HepG2 (cell line): ENCODE data around the gene TMC2. TPM values are rescaled to one million over a fixed set of nuclear protein-coding genes. Genes with fewer than 3 reads are reported as not detected.

ENCODE experiments used
- BRCA1 ChIP-seq: sonication (generic); formaldehyde crosslinking; IDR thresholded peaks from 2 replicates; pipeline ENCODE4 v1.4.0; 2020; ENCODE audit warnings: missing genetic modification reagents
- FIP1L1 ChIP-seq: fragments of 200-400 bp; formaldehyde crosslinking; IDR thresholded peaks from 2 replicates; pipeline ENCODE4 v1.6.1; 2018; ENCODE audit warnings: low read depth, mild to moderate bottlenecking, low read length, moderate library complexity, borderline replicate concordance; ENCODE audit not compliant: insufficient read depth
- GTF2F1 ChIP-seq: fragments of 150-350 bp; IDR thresholded peaks from 2 replicates; pipeline ENCODE4 v1.6.1; 2014; ENCODE audit warnings: low read length
- KDM2A ChIP-seq: sonication (generic); formaldehyde crosslinking; IDR thresholded peaks from 2 replicates; pipeline ENCODE4 v1.4.0; 2020; ENCODE audit warnings: low read depth, missing genetic modification reagents, borderline replicate concordance
- KLF11 ChIP-seq: IDR thresholded peaks from 2 replicates; pipeline ENCODE4 v1.6.1; 2016; ENCODE audit warnings: missing compliant biosample characterization
- MAFK ChIP-seq, 2 experiments: IDR thresholded peaks in 1 of 2; conservative IDR thresholded peaks in 1 of 2; 2 replicates each; pipeline ENCODE4 v1.6.1; 2011; ENCODE audit warnings: improper control_type of control experiment in 2 of 2, low read length in 2 of 2
- NFIC ChIP-seq: IDR thresholded peaks from 2 replicates; pipeline ENCODE4 v1.6.1; 2012; ENCODE audit warnings: mild to moderate bottlenecking, low read length, inconsistent platforms
- NR2C2 ChIP-seq: sonication (generic); formaldehyde crosslinking; IDR thresholded peaks from 2 replicates; pipeline ENCODE4 v1.4.0; 2020; ENCODE audit warnings: missing genetic modification reagents, mild to moderate bottlenecking, moderate library complexity, borderline replicate concordance
- NR2F6 ChIP-seq, 2 experiments: IDR thresholded peaks; 2 replicates each; pipeline ENCODE4 v1.6.1; 2016; ENCODE audit warnings: antibody characterized with exemption in 1 of 2, mild to moderate bottlenecking in 1 of 2
- ONECUT2 ChIP-seq: sonication (generic); formaldehyde crosslinking; IDR thresholded peaks from 2 replicates; pipeline ENCODE4 v1.4.0; 2020; ENCODE audit warnings: missing genetic modification reagents
- PPARG ChIP-seq: conservative IDR thresholded peaks from 2 replicates; pipeline ENCODE4 v1.6.1; 2016; ENCODE audit warnings: missing biosample characterization, missing genetic modification reagents
- RBFOX2 ChIP-seq: fragments of 200-400 bp; formaldehyde crosslinking; IDR thresholded peaks from 2 replicates; pipeline ENCODE4 v1.6.1; 2017; ENCODE audit warnings: low read depth, mild to moderate bottlenecking, low read length
- RXRB ChIP-seq: IDR thresholded peaks from 2 replicates; pipeline ENCODE4 v1.6.1; 2016; ENCODE audit warnings: borderline replicate concordance, missing genetic modification reagents, missing compliant biosample characterization
- ZBTB10 ChIP-seq: sonication (generic); formaldehyde crosslinking; IDR thresholded peaks from 2 replicates; pipeline ENCODE4 v1.4.0; 2020; ENCODE audit warnings: missing genetic modification reagents, borderline replicate concordance
- ZFP1 ChIP-seq: IDR thresholded peaks from 2 replicates; pipeline ENCODE4 v1.6.1; 2016
- ZNF232 ChIP-seq: sonication (generic); formaldehyde crosslinking; IDR thresholded peaks from 2 replicates; pipeline ENCODE4 v1.4.0; 2020; ENCODE audit warnings: missing genetic modification reagents, borderline replicate concordance
- ZNF362 ChIP-seq: sonication (generic); formaldehyde crosslinking; IDR thresholded peaks from 2 replicates; pipeline ENCODE4 v1.4.0; 2020; ENCODE audit warnings: missing genetic modification reagents, mild to moderate bottlenecking, borderline replicate concordance
- ZNF441 ChIP-seq: sonication (generic); formaldehyde crosslinking; IDR thresholded peaks from 2 replicates; pipeline ENCODE4 v1.7.0; 2021; ENCODE audit warnings: missing genetic modification reagents, borderline replicate concordance
- ZNF589 ChIP-seq: sonication (generic); formaldehyde crosslinking; conservative IDR thresholded peaks from 2 replicates; pipeline ENCODE4 v1.8.0; 2022; ENCODE audit warnings: mild to moderate bottlenecking, moderate library complexity, missing genetic modification reagents
- ZNF639 ChIP-seq: conservative IDR thresholded peaks from 2 replicates; pipeline ENCODE4 v1.6.1; 2018; ENCODE audit warnings: missing genetic modification reagents
- ZNF800 ChIP-seq: sonication (generic); formaldehyde crosslinking; IDR thresholded peaks from 2 replicates; pipeline ENCODE4 v1.4.0; 2020; ENCODE audit warnings: missing genetic modification reagents
- ZSCAN9 ChIP-seq: IDR thresholded peaks from 2 replicates; pipeline ENCODE4 v1.6.1; 2016; ENCODE audit warnings: borderline replicate concordance
- polyA plus RNA-seq, 8 experiments: library from polyadenylated mRNA; depleted of rRNA in 3 of 8; stranded (reverse) in 7 of 8; unstranded in 1 of 8; fragments of >200 nt; fragmentation: Illumina TruSeq in 4 of 8; extraction: Trizol in 4 of 8; gene quantifications; 2 replicates each; pipeline versions ENCODE4 v1.2.1 to v1.2.3, GENCODE V29; 2011 to 2016; ENCODE audit warnings: low read depth in 4 of 8, missing spikeins in 1 of 8, mixed read lengths in 1 of 8; ENCODE audit not compliant: insufficient read depth in 1 of 8
- total RNA-seq, 5 experiments: library from RNA; depleted of rRNA; stranded (reverse); fragments of >200 nt; fragmentation: Illumina TruSeq; extraction: Trizol; gene quantifications; 2 replicates each; pipeline ENCODE4 v1.2.3, GENCODE V29; 2016; ENCODE audit warnings: low read depth in 1 of 5

TMC2 gene
- total and polyA plus RNA-seq, 2 of the 13 experiments (the other 11 are each of a cell fraction or from before 2014, with no cell fraction given) = not detected

- TF ChIP-seq MAFK (conservative IDR thresholded peaks at IDR 0.05 in 1 of 2, IDR thresholded peaks at IDR 0.05 in 1 of 2; ENCODE audit: low read length in 2 of 2) (no peak), ZNF639 (peak; percentile 37; the same call in 1 of the 2 replicates), ZNF800 (CRISPR knock-in tag) (peak; percentile 97), NR2F6 (IDR thresholded peaks at IDR 0.05) (no peak), NR2F6 (CRISPR knock-in tag; IDR thresholded peaks at IDR 0.05) (peak; percentile 10; the same call in 1 of the 2 replicates), ZBTB10 (CRISPR knock-in tag) (peak; percentile 82; the same call in 1 of the 2 replicates), ONECUT2 (CRISPR knock-in tag) (no peak), BRCA1 (CRISPR knock-in tag) (peak; percentile 67; the same call in 1 of the 2 replicates), ZNF362 (no peak), FIP1L1 (no peak), RBFOX2 (peak; percentile 100), KDM2A (CRISPR knock-in tag) (peak; percentile 67), NR2C2 (CRISPR knock-in tag) (peak; percentile 72), ZNF441 (no peak; the same call in 1 of the 2 replicates), NFIC (peak; percentile 37; the same call in 1 of the 2 replicates), ZNF232 (peak; percentile 57; the same call in 1 of the 2 replicates), ZSCAN9 (CRISPR knock-in tag) (peak; percentile 86), GTF2F1 (no peak), RXRB (CRISPR knock-in tag) (peak; percentile 26; the same call in 1 of the 2 replicates), KLF11 (CRISPR knock-in tag) (peak; percentile 66), ZNF589 (CRISPR knock-in tag) (peak; percentile 90; the same call in 1 of the 2 replicates), PPARG (CRISPR knock-in tag) (peak; percentile 35), ZFP1 (CRISPR knock-in tag) (no peak; the same call in 1 of the 2 replicates)
Measured at GRCh38 chr20:2651772-2652723, 115.7 kb downstream of the TMC2 start, which contains the start of gene NOP56 (continued).
